ENCODE measurements around the gene RNF225.
"Not testable (repeated sequence)": the region's sequence is repeated elsewhere in the genome, so short reads cannot be mapped to it uniquely, and the experiment has no call there.

RNF225 gene

GRCh38 chr19:58395220-58395978 is at the start of gene RNF225:
Gene RNF225, plus strand, starts transcription at chr19:58395656. Its CDS starts 434 bp downstream, at chr19:58396090.
- H3K79me2 ChIP-seq (ENCODE audit: insufficient read depth, low read length), result peaks cover 25% of the 10 kb centered on the region
- H3K27me3 ChIP-seq (ENCODE audit: insufficient read depth, low read length, poor library complexity, severe bottlenecking), result no peaks in the 10 kb centered on the region
- H3K9me2 ChIP-seq (replicated peaks; ENCODE audit: low read depth, low read length), result no peaks in the 10 kb centered on the region
- no peak within 1 kb of the TSS for H2AFZ ChIP-seq (ENCODE audit: low read length)
- H3K4me2 ChIP-seq (ENCODE audit: low read depth, low read length, poor library complexity, severe bottlenecking), result no peak within 1 kb of the TSS
- H3K9ac ChIP-seq (ENCODE audit: low read depth, low read length, poor library complexity, severe bottlenecking), result no peak within 1 kb of the TSS
- H3F3A ChIP-seq (ENCODE audit: low read depth), result no peaks in the 10 kb centered on the region
- peaks cover 5% of the 10 kb centered on the region for H3K4me1 ChIP-seq (ENCODE audit: insufficient read depth, low read length, poor library complexity, severe bottlenecking)
- H4K20me1 ChIP-seq (ENCODE audit: insufficient read depth, low read length, poor library complexity, severe bottlenecking), result peaks cover 21% of the 10 kb centered on the region
- no peak within 1 kb of the TSS for H3K4me3 ChIP-seq (ENCODE audit: low read length, poor library complexity, severe bottlenecking)
- H3K9me3 ChIP-seq (ENCODE audit: insufficient read depth, low read depth, low read length), result no peaks in the 10 kb centered on the region
- no peak for TF ChIP-seq EZH2phosphoT487 (IDR thresholded peaks at IDR 0.05; ENCODE audit: borderline replicate concordance)
- TF ChIP-seq, protein P1, sequence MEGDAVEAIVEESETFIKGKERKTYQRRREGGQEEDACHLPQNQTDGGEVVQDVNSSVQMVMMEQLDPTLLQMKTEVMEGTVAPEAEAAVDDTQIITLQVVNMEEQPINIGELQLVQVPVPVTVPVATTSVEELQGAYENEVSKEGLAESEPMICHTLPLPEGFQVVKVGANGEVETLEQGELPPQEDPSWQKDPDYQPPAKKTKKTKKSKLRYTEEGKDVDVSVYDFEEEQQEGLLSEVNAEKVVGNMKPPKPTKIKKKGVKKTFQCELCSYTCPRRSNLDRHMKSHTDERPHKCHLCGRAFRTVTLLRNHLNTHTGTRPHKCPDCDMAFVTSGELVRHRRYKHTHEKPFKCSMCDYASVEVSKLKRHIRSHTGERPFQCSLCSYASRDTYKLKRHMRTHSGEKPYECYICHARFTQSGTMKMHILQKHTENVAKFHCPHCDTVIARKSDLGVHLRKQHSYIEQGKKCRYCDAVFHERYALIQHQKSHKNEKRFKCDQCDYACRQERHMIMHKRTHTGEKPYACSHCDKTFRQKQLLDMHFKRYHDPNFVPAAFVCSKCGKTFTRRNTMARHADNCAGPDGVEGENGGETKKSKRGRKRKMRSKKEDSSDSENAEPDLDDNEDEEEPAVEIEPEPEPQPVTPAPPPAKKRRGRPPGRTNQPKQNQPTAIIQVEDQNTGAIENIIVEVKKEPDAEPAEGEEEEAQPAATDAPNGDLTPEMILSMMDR (conservative IDR thresholded peaks at IDR 0.05; ENCODE audit: low read length), result no peak
- peaks cover 33% of the 10 kb centered on the region; the same call in 1 of the 2 replicates for H3K36me3 ChIP-seq (ENCODE audit: insufficient read depth, low read length)

- H3K4me2 ChIP-seq (ENCODE audit: low read depth, low read length, poor library complexity, severe bottlenecking), result peak overlapping the region; percentile 84
- H3K4me3 ChIP-seq (ENCODE audit: low read length, poor library complexity, severe bottlenecking), result peak overlapping the region; percentile 95
- H3F3A ChIP-seq (ENCODE audit: low read depth), result no peaks in the 10 kb centered on the region
- H3K9ac ChIP-seq (ENCODE audit: low read depth, low read length, poor library complexity, severe bottlenecking), result peak overlapping the region; percentile 78
- no peaks in the 10 kb centered on the region for H3K9me3 ChIP-seq (ENCODE audit: insufficient read depth, low read depth, low read length)
- H3K36me3 ChIP-seq (ENCODE audit: insufficient read depth, low read length), result no peaks in the 10 kb centered on the region
- H3K4me1 ChIP-seq (ENCODE audit: insufficient read depth, low read length, poor library complexity, severe bottlenecking), result peaks cover 27% of the 10 kb centered on the region
- no peaks in the 10 kb centered on the region for H3K9me2 ChIP-seq (replicated peaks; ENCODE audit: low read depth, low read length)
- no peaks in the 10 kb centered on the region for H3K27me3 ChIP-seq (ENCODE audit: insufficient read depth, low read length, poor library complexity, severe bottlenecking)
- H4K20me1 ChIP-seq (ENCODE audit: insufficient read depth, low read length, poor library complexity, severe bottlenecking), result no peaks in the 10 kb centered on the region
- no peak for TF ChIP-seq EZH2phosphoT487 (IDR thresholded peaks at IDR 0.05; ENCODE audit: borderline replicate concordance)
- TF ChIP-seq, protein P1 (conservative IDR thresholded peaks at IDR 0.05; ENCODE audit: low read length), result no peak
- peak overlapping the region; percentile 99 for H2AFZ ChIP-seq (ENCODE audit: low read length)
- peaks cover 25% of the 10 kb centered on the region for H3K79me2 ChIP-seq (ENCODE audit: insufficient read depth, low read length)
Measured at GRCh38 chr19:58346961-58347929, 48.2 kb upstream of the RNF225 start.

GRCh38 chr19:58348080-58348479 is 47.4 kb upstream of the RNF225 start:
- H3K4me2 ChIP-seq (ENCODE audit: low read depth, low read length, poor library complexity, severe bottlenecking), result peak overlapping the region; percentile 84
- peak overlapping the region; percentile 95 for H3K4me3 ChIP-seq (ENCODE audit: low read length, poor library complexity, severe bottlenecking)
- H3K4me1 ChIP-seq (ENCODE audit: insufficient read depth, low read length, poor library complexity, severe bottlenecking), result peaks cover 23% of the 10 kb centered on the region
- not testable (repeated sequence) for H3K9me3 ChIP-seq (ENCODE audit: insufficient read depth, low read depth, low read length); H3K27me3 ChIP-seq (ENCODE audit: insufficient read depth, low read length, poor library complexity, severe bottlenecking); H4K20me1 ChIP-seq (ENCODE audit: insufficient read depth, low read length, poor library complexity, severe bottlenecking); H3F3A ChIP-seq (ENCODE audit: low read depth); H3K36me3 ChIP-seq (ENCODE audit: insufficient read depth, low read length); H3K9me2 ChIP-seq (replicated peaks; ENCODE audit: low read depth, low read length)
- H3K9ac ChIP-seq (ENCODE audit: low read depth, low read length, poor library complexity, severe bottlenecking), result peak overlapping the region; percentile 78
- H2AFZ ChIP-seq (ENCODE audit: low read length), result peak overlapping the region; percentile 99
- peaks cover 25% of the 10 kb centered on the region for H3K79me2 ChIP-seq (ENCODE audit: insufficient read depth, low read length)
